Endodermal cell (in vitro differentiated cells): ENCODE data around the gene PTPRN2. TPM values are rescaled to one million over a fixed set of nuclear protein-coding genes. Genes with fewer than 3 reads are reported as not detected.

Experiments used
- DNase-seq: peaks from one replicate; pipeline ENCODE4 v3.0.0-alpha.2; 2017
- H3K27ac ChIP-seq: 2 replicates; pipeline ENCODE4 v1.5.1; 2013; ENCODE audit warnings: mild to moderate bottlenecking, low read depth, low read length, moderate library complexity
- H3K27me3 ChIP-seq: 2 replicates; pipeline ENCODE4 v1.6.1; 2013; ENCODE audit warnings: mild to moderate bottlenecking, low read length, moderate library complexity; ENCODE audit not compliant: insufficient read depth, control insufficient read depth, poor library complexity, severe bottlenecking
- H3K36me3 ChIP-seq: 2 replicates; pipeline ENCODE4 v1.7.0; 2013; ENCODE audit warnings: mild to moderate bottlenecking, low read length, moderate library complexity; ENCODE audit not compliant: control insufficient read depth, insufficient read depth
- H3K4me1 ChIP-seq: one replicate; pipeline ENCODE4 v1.7.0; 2013; ENCODE audit warnings: low read length; ENCODE audit not compliant: control insufficient read depth, insufficient read depth
- H3K4me3 ChIP-seq: 2 replicates; pipeline ENCODE4 v1.5.1; 2013; ENCODE audit warnings: mild to moderate bottlenecking, low read length, moderate library complexity
- H3K9ac ChIP-seq: 2 replicates; pipeline ENCODE4 v1.6.1; 2013; ENCODE audit warnings: mild to moderate bottlenecking, low read length, moderate library complexity; ENCODE audit not compliant: poor library complexity, severe bottlenecking; ENCODE audit errors: extremely low read depth
- H3K9me3 ChIP-seq: 2 replicates; pipeline ENCODE4 v1.6.1; 2013; ENCODE audit warnings: mild to moderate bottlenecking, low read length, moderate library complexity; ENCODE audit not compliant: control insufficient read depth
- H3K27ac Mint-ChIP-seq: 2 replicates; pipeline ENCODE4 v1.8.0; 2020; ENCODE audit warnings: mixed read lengths
- H3K27me3 Mint-ChIP-seq: 2 replicates; pipeline ENCODE4 v1.8.0; 2021; ENCODE audit warnings: mild to moderate bottlenecking, mixed read lengths; ENCODE audit not compliant: insufficient read depth
- H3K36me3 Mint-ChIP-seq: 2 replicates; pipeline ENCODE4 v1.8.0; 2020; ENCODE audit warnings: low read depth, mixed read lengths
- H3K4me1 Mint-ChIP-seq: 2 replicates; pipeline ENCODE4 v1.8.0; 2020; ENCODE audit warnings: mixed read lengths
- H3K4me3 Mint-ChIP-seq: 2 replicates; pipeline ENCODE4 v1.8.0; 2020; ENCODE audit warnings: mild to moderate bottlenecking, moderate library complexity, mixed read lengths
- H3K9me3 Mint-ChIP-seq: 2 replicates; pipeline ENCODE4 v1.8.0; 2020; ENCODE audit warnings: mild to moderate bottlenecking, mixed read lengths
- CTCF ChIP-seq: fragments of 200-600 bp; sonication (generic); conservative IDR thresholded peaks from 2 replicates; pipeline ENCODE4 v1.5.0; 2021; ENCODE audit warnings: antibody characterized with exemption, mild to moderate bottlenecking
- WGBS, 2 experiments: methylation state at CpG; one replicate each; pipeline versions ENCODE4 v1.1.5 to v1.1.7; 2013; ENCODE audit warnings: missing lambda C conversion rate in 2 of 2, mixed read lengths in 1 of 2; ENCODE audit not compliant: insufficient coverage in 1 of 2, insufficient read length in 1 of 2; 5-methylcytosine and 5-hydroxymethylcytosine counted together
- total RNA-seq, 2 donors: library from RNA; stranded (reverse); fragmentation: NEBNext Ultra II Directional in 1 of 2; extraction: Animal tissue kit (Norgen Biotek cat#: 25700) in 1 of 2; gene quantifications; 2 replicates in 1 of 2; 3 replicates in 1 of 2; pipeline ENCODE4 v1.2.1, GENCODE V29; 2021

PTPRN2 gene
- total RNA-seq, 2 donors from 2014 or later: 0.69 to 1.2 TPM

GRCh38 chr7:158489462-158490155, 98.0 kb downstream of the PTPRN2 start:
- DNase-seq: no peak

GRCh38 chr7:158488181-158488971, 99.2 kb downstream of the PTPRN2 start:
- Histone ChIP-seq H3K4me1 (no peaks in the 10 kb centered on the region), H3K27ac (no peak overlapping the region), H3K4me3 (no peak overlapping the region), H3K9ac (no peak overlapping the region), H3K9me3 (peaks cover 53% of the 10 kb centered on the region), H3K27me3 (no peaks in the 10 kb centered on the region), H3K36me3 (no peaks in the 10 kb centered on the region)
- Mint-ChIP-seq H3K36me3 (no peaks in the 10 kb centered on the region), H3K4me3 (no peak overlapping the region), H3K9me3 (no peaks in the 10 kb centered on the region), H3K4me1 (no peaks in the 10 kb centered on the region), H3K27me3 (no peaks in the 10 kb centered on the region), H3K27ac (no peak overlapping the region)
- no peak for TF ChIP-seq CTCF
- WGBS, 2 experiments: 86 to 90% methylated on average over 29 to 42 of the region's 42 CpGs
- DNase-seq: no peak

More at GRCh38 chr7:158489462-158490155, 98.0 kb downstream of the PTPRN2 start:
- no peak overlapping the region for H3K27ac Mint-ChIP-seq
- no peak overlapping the region for H3K4me3 ChIP-seq
- no peak overlapping the region for H3K9ac ChIP-seq
- H3K27ac ChIP-seq: no peak overlapping the region
- WGBS, 2 experiments: 88 to 89% methylated on average over 12 to 51 of the region's 51 CpGs
- TF ChIP-seq CTCF: no peak
- H3K9me3 Mint-ChIP-seq: no peaks in the 10 kb centered on the region
- no peaks in the 10 kb centered on the region for H3K36me3 Mint-ChIP-seq
- no peak overlapping the region for H3K4me3 Mint-ChIP-seq
- no peaks in the 10 kb centered on the region for H3K36me3 ChIP-seq
- H3K9me3 ChIP-seq: peaks cover 61% of the 10 kb centered on the region
- H3K27me3 Mint-ChIP-seq: no peaks in the 10 kb centered on the region
- H3K27me3 ChIP-seq: no peaks in the 10 kb centered on the region
- no peaks in the 10 kb centered on the region for H3K4me1 Mint-ChIP-seq
- no peaks in the 10 kb centered on the region for H3K4me1 ChIP-seq

- H3K36me3 ChIP-seq: no peaks in the 10 kb centered on the region
- H3K9me3 ChIP-seq: peaks cover 55% of the 10 kb centered on the region
- no peaks in the 10 kb centered on the region for H3K4me1 ChIP-seq
- no peak overlapping the region for H3K9ac ChIP-seq
- Mint-ChIP-seq H3K4me1 (no peaks in the 10 kb centered on the region), H3K4me3 (no peak overlapping the region), H3K27ac (no peak overlapping the region), H3K36me3 (no peaks in the 10 kb centered on the region), H3K27me3 (no peaks in the 10 kb centered on the region), H3K9me3 (no peaks in the 10 kb centered on the region)
- DNase-seq: no peak
- WGBS, 2 experiments: 87 to 91% methylated on average over 7 to 18 of the region's 18 CpGs
- H3K27ac ChIP-seq: no peak overlapping the region
- no peaks in the 10 kb centered on the region for H3K27me3 ChIP-seq
- no peak overlapping the region for H3K4me3 ChIP-seq
- no peak for TF ChIP-seq CTCF
Observed at GRCh38 chr7:158487631-158488151, 99.9 kb downstream of the PTPRN2 start.
